Measurements from ENCODE around the gene TIMM21. TPM values are rescaled to one million over a fixed set of nuclear protein-coding genes. Genes with fewer than 3 reads are reported as not detected.

The TIMM21 gene
- total RNA-seq, 4 donors from 2014 or later = 16.9 to 28.9 (median 23.2) TPM

DNA sequence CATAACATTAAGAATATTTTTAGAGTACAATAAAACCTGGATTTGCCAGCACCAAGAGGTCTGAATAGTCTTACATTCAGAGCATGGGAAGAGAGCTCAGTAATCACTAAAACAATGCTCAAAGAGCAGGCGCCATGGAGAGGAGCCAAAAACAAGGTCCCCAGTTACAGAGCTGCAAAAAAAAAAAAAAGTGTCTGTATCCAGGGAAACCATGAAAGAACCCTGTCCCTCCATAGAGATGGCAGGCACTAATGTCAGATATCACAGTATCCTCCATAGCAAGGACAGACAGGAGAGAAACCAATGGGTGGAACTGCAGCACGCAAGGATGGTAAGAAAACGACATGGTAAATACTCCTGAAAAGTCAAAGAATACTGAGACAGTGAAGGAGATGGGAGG lies 20.2 kb upstream of the TIMM21 start:
- TF ChIP-seq, protein P1, sequence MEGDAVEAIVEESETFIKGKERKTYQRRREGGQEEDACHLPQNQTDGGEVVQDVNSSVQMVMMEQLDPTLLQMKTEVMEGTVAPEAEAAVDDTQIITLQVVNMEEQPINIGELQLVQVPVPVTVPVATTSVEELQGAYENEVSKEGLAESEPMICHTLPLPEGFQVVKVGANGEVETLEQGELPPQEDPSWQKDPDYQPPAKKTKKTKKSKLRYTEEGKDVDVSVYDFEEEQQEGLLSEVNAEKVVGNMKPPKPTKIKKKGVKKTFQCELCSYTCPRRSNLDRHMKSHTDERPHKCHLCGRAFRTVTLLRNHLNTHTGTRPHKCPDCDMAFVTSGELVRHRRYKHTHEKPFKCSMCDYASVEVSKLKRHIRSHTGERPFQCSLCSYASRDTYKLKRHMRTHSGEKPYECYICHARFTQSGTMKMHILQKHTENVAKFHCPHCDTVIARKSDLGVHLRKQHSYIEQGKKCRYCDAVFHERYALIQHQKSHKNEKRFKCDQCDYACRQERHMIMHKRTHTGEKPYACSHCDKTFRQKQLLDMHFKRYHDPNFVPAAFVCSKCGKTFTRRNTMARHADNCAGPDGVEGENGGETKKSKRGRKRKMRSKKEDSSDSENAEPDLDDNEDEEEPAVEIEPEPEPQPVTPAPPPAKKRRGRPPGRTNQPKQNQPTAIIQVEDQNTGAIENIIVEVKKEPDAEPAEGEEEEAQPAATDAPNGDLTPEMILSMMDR (IDR thresholded peaks at IDR 0.05) = no peak
- TF ChIP-seq POLR2A (IDR thresholded peaks at IDR 0.05) = no peak
- intact Hi-C loops (cut with DNase I; ENCODE audit: low total_unique reads) = no loop called here
- H3K4me3 ChIP-seq (ENCODE audit: low read depth, poor library complexity, severe bottlenecking) = no peak overlapping the region
- no peak for DNase-seq (ENCODE audit: low spot score in 2 of 2)
- 80 to 82% methylated on average over 3 of the region's 3 CpGs for WGBS, 2 donors

DNA sequence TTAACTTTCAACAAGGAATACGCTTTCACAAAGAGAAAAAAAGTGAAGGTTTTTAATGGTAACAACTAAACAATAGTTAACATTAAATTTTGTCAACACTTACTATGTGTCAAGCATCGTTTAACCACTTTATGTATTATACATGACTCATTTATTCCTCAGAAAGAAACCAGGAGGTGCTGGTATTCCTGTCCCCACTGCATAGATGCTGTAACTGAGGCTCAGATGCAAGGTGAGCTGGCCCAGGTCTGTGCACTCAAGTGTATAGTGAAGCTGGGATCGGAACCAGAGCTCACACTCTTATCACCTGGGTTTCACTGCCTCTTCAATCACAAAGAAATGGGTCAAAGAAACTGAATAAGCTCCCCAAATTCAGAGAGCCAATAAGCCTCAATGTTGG lies 17.2 kb upstream of the TIMM21 start:
- no peak for DNase-seq (ENCODE audit: low spot score in 2 of 2)
- TF ChIP-seq POLR2A (IDR thresholded peaks at IDR 0.05) = no peak
- TF ChIP-seq, protein P1 (IDR thresholded peaks at IDR 0.05) = no peak
- intact Hi-C loops (cut with DNase I; ENCODE audit: low total_unique reads) = no loop called here
- no peak overlapping the region for H3K4me3 ChIP-seq (ENCODE audit: low read depth, poor library complexity, severe bottlenecking)
- whole genome bisulfite sequencing, 2 donors = 87 to 88% methylated on average over 3 of the region's 3 CpGs

DNA sequence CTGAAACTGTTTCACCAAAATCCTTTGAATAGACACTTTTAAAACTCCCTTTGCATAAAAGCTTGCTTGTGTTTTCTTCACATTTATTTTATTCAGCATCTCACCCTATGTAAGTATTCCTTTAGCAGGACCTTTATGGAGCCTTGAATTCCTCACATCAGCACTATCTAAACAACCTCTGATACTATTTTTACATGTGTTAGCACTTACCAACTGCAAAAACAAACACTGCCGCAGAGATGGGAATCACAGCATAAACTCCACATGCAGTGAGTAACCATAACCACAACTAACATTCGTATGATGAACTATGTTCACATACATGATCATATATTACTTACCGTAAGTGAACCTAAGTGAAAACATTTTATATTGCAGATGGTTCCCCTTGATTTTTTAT lies 16.1 kb upstream of the TIMM21 start:
- no peak for TF ChIP-seq POLR2A (IDR thresholded peaks at IDR 0.05)
- TF ChIP-seq, protein P1 (IDR thresholded peaks at IDR 0.05) = no peak
- H3K4me3 ChIP-seq (ENCODE audit: low read depth, poor library complexity, severe bottlenecking) = no peak overlapping the region
- DNase-seq (ENCODE audit: low spot score in 2 of 2) = no peak
- intact Hi-C loops (cut with DNase I; ENCODE audit: low total_unique reads) = no loop called here
- WGBS, 2 donors = 82 to 87% methylated on average over 3 of the region's 3 CpGs

DNA sequence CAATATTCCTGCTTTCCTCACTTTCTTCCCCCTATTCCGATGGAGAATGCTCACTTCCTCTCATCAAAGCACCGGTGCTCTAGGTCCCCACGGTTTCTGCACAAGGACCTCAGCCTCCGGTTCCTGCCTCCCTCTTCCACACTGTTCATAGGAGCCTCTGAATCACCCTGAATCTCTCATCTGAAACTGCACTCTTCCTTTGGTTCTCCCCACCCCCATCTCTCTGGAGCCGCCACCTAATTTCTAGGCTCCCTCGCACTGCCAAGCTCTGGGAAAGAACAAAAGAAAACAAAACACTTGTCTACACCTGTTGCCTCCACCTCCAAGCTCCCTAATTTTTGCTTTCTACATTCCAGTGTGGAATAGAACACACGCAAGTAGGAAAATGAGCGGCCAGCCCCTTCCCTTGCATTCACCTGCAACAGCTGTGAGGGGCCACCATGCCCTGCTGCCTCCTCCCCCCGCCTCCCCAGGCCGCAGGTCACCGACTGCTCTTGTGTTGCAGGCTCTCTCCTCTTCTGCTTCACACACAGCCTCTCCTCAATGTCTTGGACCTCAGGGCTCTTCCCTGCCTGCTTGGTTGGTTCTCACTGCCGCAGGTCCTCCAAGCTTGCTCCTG lies 10.3 kb upstream of the TIMM21 start:
- 84 to 87% methylated on average over 12 of the region's 12 CpGs for WGBS, 2 donors
- no peak for DNase-seq (ENCODE audit: low spot score in 2 of 2)
- TF ChIP-seq POLR2A (IDR thresholded peaks at IDR 0.05) = no peak
- TF ChIP-seq, protein P1 (IDR thresholded peaks at IDR 0.05) = no peak
- intact Hi-C loops (cut with DNase I; ENCODE audit: low total_unique reads) = no loop called here
- H3K4me3 ChIP-seq (ENCODE audit: low read depth, poor library complexity, severe bottlenecking) = no peak overlapping the region

DNA sequence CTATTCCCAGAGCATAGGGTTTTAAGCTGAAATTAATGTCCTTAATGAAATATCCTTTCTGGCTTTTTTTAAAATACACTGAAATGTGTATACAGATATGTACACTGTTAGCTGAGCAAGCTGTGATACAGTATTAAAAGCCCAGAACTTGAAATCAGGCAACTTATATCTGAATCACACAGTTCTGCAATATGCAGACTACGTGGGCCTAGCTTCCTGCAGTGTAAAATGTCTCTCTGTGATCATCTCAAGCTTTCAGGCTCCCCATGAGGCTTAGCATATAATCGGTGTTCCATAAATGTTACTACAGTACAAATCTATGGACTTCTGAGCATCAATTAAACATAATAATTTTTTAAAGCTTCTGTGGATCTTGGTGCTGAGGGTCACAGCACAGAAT lies 8.9 kb upstream of the TIMM21 start:
- intact Hi-C loops (cut with DNase I; ENCODE audit: low total_unique reads) = no loop called here
- WGBS, 2 donors = 83 to 93% methylated on average over 2 of the region's 2 CpGs
- DNase-seq (ENCODE audit: low spot score in 2 of 2) = no peak
- H3K4me3 ChIP-seq (ENCODE audit: low read depth, poor library complexity, severe bottlenecking) = no peak overlapping the region
- TF ChIP-seq, protein P1 (IDR thresholded peaks at IDR 0.05) = no peak
- TF ChIP-seq POLR2A (IDR thresholded peaks at IDR 0.05) = no peak

DNA sequence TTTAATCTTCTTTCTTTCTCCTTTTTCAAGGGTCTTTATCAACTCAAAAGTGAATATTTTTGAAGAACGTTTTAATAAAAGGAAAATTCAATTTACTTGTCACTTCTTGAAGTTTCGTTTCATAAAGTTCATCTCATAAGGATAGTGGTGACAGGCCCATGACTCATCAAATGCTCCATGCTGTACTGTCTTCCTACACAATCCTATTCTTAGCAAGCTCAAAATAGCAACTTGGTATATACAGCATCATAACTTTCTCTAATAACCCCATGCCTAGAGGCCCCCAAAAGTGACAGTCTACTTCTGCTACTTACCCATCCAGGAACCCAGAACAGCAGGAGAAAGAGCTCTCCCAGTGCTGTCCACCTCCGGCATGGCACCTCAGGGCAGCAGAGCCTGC lies 8.4 kb upstream of the TIMM21 start:
- no peak for DNase-seq (ENCODE audit: low spot score in 2 of 2)
- TF ChIP-seq, protein P1 (IDR thresholded peaks at IDR 0.05) = no peak
- no peak for TF ChIP-seq POLR2A (IDR thresholded peaks at IDR 0.05)
- H3K4me3 ChIP-seq (ENCODE audit: low read depth, poor library complexity, severe bottlenecking) = no peak overlapping the region
- 55 to 68% methylated on average over 3 of the region's 3 CpGs for WGBS, 2 donors
- intact Hi-C loops (cut with DNase I; ENCODE audit: low total_unique reads) = no loop called here

All from lower leg skin (tissue), 4 donors.